ENCODE data around the gene KIAA0040. TPM values are rescaled to one million over a fixed set of nuclear protein-coding genes. Genes with fewer than 3 reads are reported as not detected.

The KIAA0040 gene
- total and polyA plus RNA-seq, 4 donors = 4.6 to 12.0 (median 5.7) TPM

DNA sequence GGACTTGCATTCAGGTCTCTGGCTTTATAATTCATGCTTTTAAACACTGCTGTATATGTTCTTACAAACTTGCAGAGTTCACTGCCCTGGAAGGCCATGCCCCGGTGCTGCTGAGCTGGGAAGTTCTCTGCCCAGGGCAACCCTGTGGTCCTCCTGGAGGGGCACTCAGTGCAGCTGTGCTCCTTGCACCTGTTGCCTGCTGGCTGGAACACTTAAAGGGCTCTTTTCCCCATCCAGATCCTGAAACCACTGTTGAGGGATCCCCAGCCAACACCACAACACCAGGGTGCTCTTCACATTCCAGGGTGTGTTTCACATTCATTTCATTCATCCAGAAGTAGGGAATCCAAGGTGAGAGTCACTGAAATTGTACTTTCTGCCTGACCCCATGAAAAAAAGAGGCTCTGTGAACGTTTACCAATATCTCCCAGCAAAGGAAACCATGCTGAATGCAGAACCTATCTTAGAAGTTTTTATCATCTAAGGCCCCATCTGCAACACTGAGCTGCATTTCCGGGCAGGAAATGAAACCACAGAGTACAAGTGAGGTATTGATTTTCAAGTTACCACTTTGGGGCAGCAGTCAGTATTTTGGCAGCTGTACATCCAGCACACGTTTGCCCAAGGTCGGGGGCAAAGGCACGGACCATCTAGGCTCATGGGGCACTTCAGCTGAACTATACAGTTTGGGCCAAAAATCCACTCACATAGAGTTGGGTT, 16.4 kb upstream of the KIAA0040 start (continued):
- TF ChIP-seq RAD21 (IDR thresholded peaks at IDR 0.05) = peak in 1 of 2 donors; percentile 45
- no peak for TF ChIP-seq GABPA (IDR thresholded peaks at IDR 0.05 in 1 of 2, conservative IDR thresholded peaks at IDR 0.05 in 1 of 2)
- peak; percentile 14 for TF ChIP-seq NR2F2 (IDR thresholded peaks at IDR 0.05)
- TF ChIP-seq FOXA2 (IDR thresholded peaks at IDR 0.05) = no peak
- TF ChIP-seq YY1 (IDR thresholded peaks at IDR 0.05) = peak; percentile 15
- TF ChIP-seq, protein P1, sequence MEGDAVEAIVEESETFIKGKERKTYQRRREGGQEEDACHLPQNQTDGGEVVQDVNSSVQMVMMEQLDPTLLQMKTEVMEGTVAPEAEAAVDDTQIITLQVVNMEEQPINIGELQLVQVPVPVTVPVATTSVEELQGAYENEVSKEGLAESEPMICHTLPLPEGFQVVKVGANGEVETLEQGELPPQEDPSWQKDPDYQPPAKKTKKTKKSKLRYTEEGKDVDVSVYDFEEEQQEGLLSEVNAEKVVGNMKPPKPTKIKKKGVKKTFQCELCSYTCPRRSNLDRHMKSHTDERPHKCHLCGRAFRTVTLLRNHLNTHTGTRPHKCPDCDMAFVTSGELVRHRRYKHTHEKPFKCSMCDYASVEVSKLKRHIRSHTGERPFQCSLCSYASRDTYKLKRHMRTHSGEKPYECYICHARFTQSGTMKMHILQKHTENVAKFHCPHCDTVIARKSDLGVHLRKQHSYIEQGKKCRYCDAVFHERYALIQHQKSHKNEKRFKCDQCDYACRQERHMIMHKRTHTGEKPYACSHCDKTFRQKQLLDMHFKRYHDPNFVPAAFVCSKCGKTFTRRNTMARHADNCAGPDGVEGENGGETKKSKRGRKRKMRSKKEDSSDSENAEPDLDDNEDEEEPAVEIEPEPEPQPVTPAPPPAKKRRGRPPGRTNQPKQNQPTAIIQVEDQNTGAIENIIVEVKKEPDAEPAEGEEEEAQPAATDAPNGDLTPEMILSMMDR (IDR thresholded peaks at IDR 0.05; ENCODE audit: low read depth, low read length, missing input control) = no peak

DNA sequence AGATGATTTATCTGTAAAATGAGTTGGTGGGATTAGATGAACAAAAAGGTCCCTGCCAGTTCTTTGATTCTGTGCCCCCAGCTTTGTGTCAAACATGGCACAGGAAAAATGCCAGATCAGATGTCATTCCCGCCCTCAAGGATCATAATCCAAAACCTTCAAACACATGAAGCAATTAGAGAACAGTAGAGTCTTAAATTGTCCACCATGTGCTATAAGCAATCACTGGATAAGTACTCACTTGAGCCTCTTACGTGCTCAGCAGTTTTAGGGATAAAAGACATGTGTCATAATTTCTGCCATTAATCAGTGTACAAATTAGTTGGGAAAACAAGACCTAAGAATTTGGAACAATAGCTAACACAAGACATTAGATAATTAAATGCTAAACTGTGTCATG, 15.4 kb upstream of the KIAA0040 start:
- WGBS = 91% methylated on average over 2 of the region's 2 CpGs
- no peak for DNase-seq (ENCODE audit: low spot score)
- H3K9ac ChIP-seq (ENCODE audit: low read depth in 1 of 2, low read length in 2 of 2) = no peak overlapping the region
- H3K27ac ChIP-seq (ENCODE audit: low read depth in 1 of 2, low read length in 2 of 2) = no peak overlapping the region
- no peaks in the 10 kb centered on the region for H3K9me3 ChIP-seq (ENCODE audit: control insufficient read depth in 4 of 4, low read length in 3 of 4)
- H3K36me3 ChIP-seq (ENCODE audit: control insufficient read depth in 4 of 4, insufficient read depth in 3 of 4, low read depth in 1 of 4, low read length in 3 of 4) = no peaks in the 10 kb centered on the region
- no peak overlapping the region for H3K4me3 ChIP-seq (ENCODE audit: low read depth in 1 of 3, low read length in 3 of 3)
- TF ChIP-seq NR2F2 (IDR thresholded peaks at IDR 0.05) = no peak
- no peak for TF ChIP-seq TAF1 (conservative IDR thresholded peaks at IDR 0.05)
- TF ChIP-seq HNF4A (conservative IDR thresholded peaks at IDR 0.05) = no peak
- TF ChIP-seq SP1 (IDR thresholded peaks at IDR 0.05) = no peak
- TF ChIP-seq RAD21 (IDR thresholded peaks at IDR 0.05) = no peak
- H3K27me3 ChIP-seq (ENCODE audit: control insufficient read depth in 4 of 4, insufficient read depth in 4 of 4, low read length in 3 of 4) = no peaks in the 10 kb centered on the region
- H3K4me1 ChIP-seq (ENCODE audit: control insufficient read depth in 4 of 4, insufficient read depth in 4 of 4, low read length in 3 of 4) = peaks cover 0 to 18% (median 11%) of the 10 kb centered on the region in 4 donors

DNA sequence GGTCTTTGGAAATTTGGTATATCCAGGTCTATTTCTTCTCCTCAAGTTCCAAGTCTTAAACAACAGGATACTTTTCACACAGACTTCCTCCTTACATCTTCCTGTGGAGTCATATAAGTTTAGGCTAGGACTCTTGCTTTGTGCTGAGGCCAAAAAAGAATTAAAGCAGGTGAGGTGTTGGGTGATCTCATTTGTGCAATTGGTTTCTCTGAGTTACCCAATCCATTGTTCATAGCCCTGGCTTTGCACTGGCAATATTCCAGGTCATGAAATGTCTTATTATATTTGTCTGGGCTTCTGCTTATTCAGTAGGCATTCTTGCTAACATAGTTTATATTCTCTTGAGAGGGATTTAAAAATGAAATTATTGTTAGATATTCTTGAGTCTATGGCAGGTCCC, 14.1 kb upstream of the KIAA0040 start:
- no peak overlapping the region for H3K4me3 ChIP-seq (ENCODE audit: low read depth in 1 of 3, low read length in 3 of 3)
- H3K27ac ChIP-seq (ENCODE audit: low read depth in 1 of 2, low read length in 2 of 2) = no peak overlapping the region
- no peaks in the 10 kb centered on the region for H3K9me3 ChIP-seq (ENCODE audit: control insufficient read depth in 4 of 4, low read length in 3 of 4)
- DNase-seq (ENCODE audit: low spot score) = no peak
- no peak for TF ChIP-seq FOXA2 (IDR thresholded peaks at IDR 0.05)
- TF ChIP-seq RAD21 (IDR thresholded peaks at IDR 0.05) = no peak
- TF ChIP-seq TAF1 (conservative IDR thresholded peaks at IDR 0.05) = no peak
- no peak for TF ChIP-seq FOXA1 (IDR thresholded peaks at IDR 0.05)
- no peak for TF ChIP-seq RXRA (IDR thresholded peaks at IDR 0.05)
- no peak for TF ChIP-seq JUND (IDR thresholded peaks at IDR 0.05)
- no peak for TF ChIP-seq NR2F2 (IDR thresholded peaks at IDR 0.05)
- H3K4me1 ChIP-seq (ENCODE audit: control insufficient read depth in 4 of 4, insufficient read depth in 4 of 4, low read length in 3 of 4) = peaks cover 0 to 18% (median 11%) of the 10 kb centered on the region in 4 donors
- H3K9ac ChIP-seq (ENCODE audit: low read depth in 1 of 2, low read length in 2 of 2) = no peak overlapping the region
- no peaks in the 10 kb centered on the region for H3K36me3 ChIP-seq (ENCODE audit: control insufficient read depth in 4 of 4, insufficient read depth in 3 of 4, low read depth in 1 of 4, low read length in 3 of 4)
- no peaks in the 10 kb centered on the region for H3K27me3 ChIP-seq (ENCODE audit: control insufficient read depth in 4 of 4, insufficient read depth in 4 of 4, low read length in 3 of 4)

DNA sequence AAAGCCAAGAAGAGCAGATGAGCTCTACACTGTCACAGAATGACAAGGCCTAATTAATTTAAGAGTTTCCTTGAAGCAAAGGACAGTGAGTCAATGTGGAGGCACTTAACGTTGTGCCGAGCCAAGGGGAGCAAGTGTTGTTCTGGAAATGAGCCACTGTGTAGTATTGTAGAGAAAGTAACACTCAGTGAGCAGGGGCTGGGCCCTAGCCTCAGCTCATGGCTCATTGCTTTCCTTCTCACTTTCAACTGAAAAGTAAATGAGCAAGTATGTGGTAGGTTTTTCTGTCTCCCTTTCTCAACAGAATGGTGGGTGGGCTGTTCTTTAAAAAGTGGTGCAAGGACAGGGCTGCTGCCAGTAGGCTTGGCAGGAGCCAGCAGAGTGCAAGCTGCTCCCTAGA, 11.8 kb upstream of the KIAA0040 start:
- DNase-seq (ENCODE audit: low spot score) = no peak
- no peak overlapping the region for H3K27ac ChIP-seq (ENCODE audit: low read depth in 1 of 2, low read length in 2 of 2)
- TF ChIP-seq NR2F2 (IDR thresholded peaks at IDR 0.05) = no peak
- TF ChIP-seq, protein P2, sequence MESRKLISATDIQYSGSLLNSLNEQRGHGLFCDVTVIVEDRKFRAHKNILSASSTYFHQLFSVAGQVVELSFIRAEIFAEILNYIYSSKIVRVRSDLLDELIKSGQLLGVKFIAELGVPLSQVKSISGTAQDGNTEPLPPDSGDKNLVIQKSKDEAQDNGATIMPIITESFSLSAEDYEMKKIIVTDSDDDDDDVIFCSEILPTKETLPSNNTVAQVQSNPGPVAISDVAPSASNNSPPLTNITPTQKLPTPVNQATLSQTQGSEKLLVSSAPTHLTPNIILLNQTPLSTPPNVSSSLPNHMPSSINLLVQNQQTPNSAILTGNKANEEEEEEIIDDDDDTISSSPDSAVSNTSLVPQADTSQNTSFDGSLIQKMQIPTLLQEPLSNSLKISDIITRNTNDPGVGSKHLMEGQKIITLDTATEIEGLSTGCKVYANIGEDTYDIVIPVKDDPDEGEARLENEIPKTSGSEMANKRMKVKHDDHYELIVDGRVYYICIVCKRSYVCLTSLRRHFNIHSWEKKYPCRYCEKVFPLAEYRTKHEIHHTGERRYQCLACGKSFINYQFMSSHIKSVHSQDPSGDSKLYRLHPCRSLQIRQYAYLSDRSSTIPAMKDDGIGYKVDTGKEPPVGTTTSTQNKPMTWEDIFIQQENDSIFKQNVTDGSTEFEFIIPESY (IDR thresholded peaks at IDR 0.05) = no peak
- no peak for TF ChIP-seq RXRA (IDR thresholded peaks at IDR 0.05)
- TF ChIP-seq RAD21 (IDR thresholded peaks at IDR 0.05) = no peak
- TF ChIP-seq, protein P1 (IDR thresholded peaks at IDR 0.05; ENCODE audit: low read depth, low read length, missing input control) = no peak
- no peak for TF ChIP-seq TAF1 (conservative IDR thresholded peaks at IDR 0.05)
- H3K4me1 ChIP-seq (ENCODE audit: control insufficient read depth in 4 of 4, insufficient read depth in 4 of 4, low read length in 3 of 4) = peaks cover 0 to 13% (median 11%) of the 10 kb centered on the region in 4 donors
- H3K27me3 ChIP-seq (ENCODE audit: control insufficient read depth in 4 of 4, insufficient read depth in 4 of 4, low read length in 3 of 4) = no peaks in the 10 kb centered on the region
- WGBS = 78% methylated on average over 2 of the region's 2 CpGs
- H3K36me3 ChIP-seq (ENCODE audit: control insufficient read depth in 4 of 4, insufficient read depth in 3 of 4, low read depth in 1 of 4, low read length in 3 of 4) = no peaks in the 10 kb centered on the region
- H3K4me3 ChIP-seq (ENCODE audit: low read depth in 1 of 3, low read length in 3 of 3) = no peak overlapping the region
- H3K9ac ChIP-seq (ENCODE audit: low read depth in 1 of 2, low read length in 2 of 2) = no peak overlapping the region
- no peaks in the 10 kb centered on the region for H3K9me3 ChIP-seq (ENCODE audit: control insufficient read depth in 4 of 4, low read length in 3 of 4)
